ENCODE data around the gene ZNF471.
A peak's percentile ranks its signal among the peaks of the same experiment; 100 is the strongest.

Gene ZNF471

GRCh38 chr19:56507446-56508289 lies at the start of gene ZNF471:
ZNF471 (plus strand) TSS chr19:56507855; CDS start chr19:56511572, 3,717 bp downstream.
- peak; percentile 93 for DNase-seq

- DNase-seq, result no peak
Observed at GRCh38 chr19:56474308-56474707, 33.3 kb upstream of the ZNF471 start.

GRCh38 chr19:56476093-56476492 lies 31.6 kb upstream of the ZNF471 start:
- no peak for DNase-seq

- DNase-seq, result peak; percentile 67
Observed at GRCh38 chr19:56476651-56477428, 30.8 kb upstream of the ZNF471 start, which contains the start of gene ZNF667. ZNF667 (minus strand) TSS chr19:56477345; CDS start chr19:56462370, 14,975 bp downstream.

- peak; percentile 89 for DNase-seq
Observed at GRCh38 chr19:56477429-56478338, 30.0 kb upstream of the ZNF471 start.

GRCh38 chr19:56491399-56491798 lies 16.3 kb upstream of the ZNF471 start:
- DNase-seq, result no peak

- DNase-seq, result no peak
Observed at GRCh38 chr19:56504581-56504980, 3.1 kb upstream of the ZNF471 start.

GRCh38 chr19:56508290-56508778 lies 679 bp downstream of the ZNF471 start:
- DNase-seq, result no peak

GRCh38 chr19:56525214-56525860 lies 17.7 kb downstream of the ZNF471 start:
- no peak for DNase-seq

GRCh38 chr19:56537442-56537841 lies 29.8 kb downstream of the ZNF471 start:
- no peak for DNase-seq

- DNase-seq, result peak; percentile 96
Observed at GRCh38 chr19:56538254-56538760, 30.7 kb downstream of the ZNF471 start.

GRCh38 chr19:56538761-56539263 lies 31.2 kb downstream of the ZNF471 start, which contains the start of gene ZFP28:
ZFP28 (plus strand) TSS chr19:56538948; CDS start chr19:56539019, 71 bp downstream.
- peak; percentile 87 for DNase-seq

- DNase-seq, result no peak
Observed at GRCh38 chr19:56543776-56544175, 36.1 kb downstream of the ZNF471 start.

- DNase-seq, result no peak
Observed at GRCh38 chr19:56547535-56547934, 39.9 kb downstream of the ZNF471 start.

- DNase-seq, result no peak
Observed at GRCh38 chr19:56554272-56554869, 46.7 kb downstream of the ZNF471 start.

- no peak for DNase-seq
Observed at GRCh38 chr19:56562766-56563165, 55.1 kb downstream of the ZNF471 start.

- no peak for DNase-seq
Observed at GRCh38 chr19:56566904-56567273, 59.2 kb downstream of the ZNF471 start.

GRCh38 chr19:56567274-56568120 lies 59.8 kb downstream of the ZNF471 start, which contains the start of gene ZNF470:
ZNF470 (plus strand) TSS chr19:56567468; CDS start chr19:56570312, 2,844 bp downstream.
- peak; percentile 94 for DNase-seq

GRCh38 chr19:56572589-56572988 lies 64.9 kb downstream of the ZNF471 start:
- no peak for DNase-seq

GRCh38 chr19:56573914-56574313 lies 66.3 kb downstream of the ZNF471 start:
- no peak for DNase-seq
